Omental fat pad (tissue), 4 donors: ENCODE results near the gene CHPT1. TPM values are rescaled to one million over a fixed set of nuclear protein-coding genes. Genes with fewer than 3 reads are reported as not detected.

Experiments used
- ATAC-seq: fragments of 150-250 bp; one replicate; pipeline ENCODE4 v1.9.1; 2016; ENCODE audit warnings: mild to moderate bottlenecking, moderate library complexity; ENCODE audit not compliant: low FRiP score
- DNase-seq: peaks from one replicate; pipeline ENCODE4 v3.0.0-alpha.2; 2019; ENCODE audit warnings: low spot score
- total RNA-seq, 4 donors: library from RNA; depleted of rRNA; stranded (reverse); fragments of >200 nt; gene quantifications; one replicate each; pipeline ENCODE4 v1.1.0, GENCODE V29; 2016
- TF ChIP-seq, protein P1 (sequence below), 3 donors: fragments of 450-650 bp; IDR thresholded peaks; one replicate each; pipeline ENCODE4 v1.5.1; 2016 to 2017; ENCODE audit warnings: antibody characterized with exemption in 3 of 3, mild to moderate bottlenecking in 3 of 3, moderate library complexity in 2 of 3

CHPT1 gene
- total RNA-seq, 4 donors from 2014 or later, result 43.8 to 107 (median 60.2) TPM

DNA sequence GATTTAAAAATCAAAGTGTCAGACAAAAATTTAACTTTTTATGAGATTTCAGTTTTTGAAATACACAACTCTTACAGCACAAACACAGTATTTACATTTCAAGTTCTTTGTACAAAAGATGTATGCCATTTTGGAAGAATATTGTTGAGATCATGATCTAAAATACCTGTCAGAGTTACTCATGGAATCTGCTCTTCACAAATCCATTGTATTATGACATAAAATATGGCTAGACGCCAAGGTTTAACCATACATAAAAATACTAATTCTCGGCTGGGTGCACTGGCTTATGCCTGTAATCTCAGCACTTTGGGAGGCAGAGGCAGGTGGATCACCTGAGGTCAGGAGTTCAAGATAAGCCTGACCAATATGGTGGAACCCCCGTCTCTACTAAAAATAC is 48.0 kb downstream of the CHPT1 start:
- no peak for DNase-seq

DNA sequence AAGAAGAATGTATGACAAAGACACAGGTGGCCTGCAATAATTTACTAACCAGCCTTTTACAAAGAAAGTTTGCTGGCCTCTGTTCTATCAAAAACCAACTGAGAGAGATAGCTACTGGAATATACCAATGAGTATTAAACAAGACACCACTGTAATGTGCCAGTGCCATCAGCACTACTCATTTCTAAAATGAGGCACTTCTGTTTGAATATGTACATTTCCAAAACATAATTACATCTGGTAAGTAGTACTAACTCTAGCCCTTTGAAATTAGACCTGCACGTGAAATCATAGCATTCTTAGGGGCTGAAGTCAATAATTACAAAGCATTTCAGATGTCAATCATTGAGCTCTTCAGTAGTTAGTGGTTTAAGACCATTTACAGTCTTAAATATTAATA is 48.8 kb downstream of the CHPT1 start:
- DNase-seq (no peak), ATAC-seq (no peak)
- TF ChIP-seq, protein P1, sequence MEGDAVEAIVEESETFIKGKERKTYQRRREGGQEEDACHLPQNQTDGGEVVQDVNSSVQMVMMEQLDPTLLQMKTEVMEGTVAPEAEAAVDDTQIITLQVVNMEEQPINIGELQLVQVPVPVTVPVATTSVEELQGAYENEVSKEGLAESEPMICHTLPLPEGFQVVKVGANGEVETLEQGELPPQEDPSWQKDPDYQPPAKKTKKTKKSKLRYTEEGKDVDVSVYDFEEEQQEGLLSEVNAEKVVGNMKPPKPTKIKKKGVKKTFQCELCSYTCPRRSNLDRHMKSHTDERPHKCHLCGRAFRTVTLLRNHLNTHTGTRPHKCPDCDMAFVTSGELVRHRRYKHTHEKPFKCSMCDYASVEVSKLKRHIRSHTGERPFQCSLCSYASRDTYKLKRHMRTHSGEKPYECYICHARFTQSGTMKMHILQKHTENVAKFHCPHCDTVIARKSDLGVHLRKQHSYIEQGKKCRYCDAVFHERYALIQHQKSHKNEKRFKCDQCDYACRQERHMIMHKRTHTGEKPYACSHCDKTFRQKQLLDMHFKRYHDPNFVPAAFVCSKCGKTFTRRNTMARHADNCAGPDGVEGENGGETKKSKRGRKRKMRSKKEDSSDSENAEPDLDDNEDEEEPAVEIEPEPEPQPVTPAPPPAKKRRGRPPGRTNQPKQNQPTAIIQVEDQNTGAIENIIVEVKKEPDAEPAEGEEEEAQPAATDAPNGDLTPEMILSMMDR (IDR thresholded peaks at IDR 0.05), result no peak

More for the DNA sequence above, 48.0 kb downstream of the CHPT1 start:
- TF ChIP-seq, protein P1 (IDR thresholded peaks at IDR 0.05), result no peak
- no peak for ATAC-seq

DNA sequence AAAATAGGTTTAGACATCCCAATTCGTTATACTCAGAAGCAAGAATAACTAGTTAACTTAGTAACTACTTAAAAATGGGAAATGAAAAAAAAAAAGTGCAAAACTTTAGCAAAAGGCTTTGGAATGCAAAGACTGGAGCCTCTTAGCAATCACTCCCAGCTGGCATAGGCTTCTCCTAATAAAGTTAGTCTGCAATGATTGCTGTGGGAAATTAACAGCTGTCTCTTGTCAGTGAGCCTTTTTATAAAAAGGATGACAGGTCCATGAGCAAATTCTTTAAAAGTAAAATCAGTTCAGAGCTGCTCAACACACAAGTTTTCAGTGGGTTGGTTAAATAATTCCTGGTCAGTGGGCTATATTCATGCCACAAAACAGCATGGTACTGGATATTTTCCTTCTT is 49.2 kb downstream of the CHPT1 start:
- TF ChIP-seq, protein P1 (IDR thresholded peaks at IDR 0.05), result no peak
- ATAC-seq, result no peak
- no peak for DNase-seq

DNA sequence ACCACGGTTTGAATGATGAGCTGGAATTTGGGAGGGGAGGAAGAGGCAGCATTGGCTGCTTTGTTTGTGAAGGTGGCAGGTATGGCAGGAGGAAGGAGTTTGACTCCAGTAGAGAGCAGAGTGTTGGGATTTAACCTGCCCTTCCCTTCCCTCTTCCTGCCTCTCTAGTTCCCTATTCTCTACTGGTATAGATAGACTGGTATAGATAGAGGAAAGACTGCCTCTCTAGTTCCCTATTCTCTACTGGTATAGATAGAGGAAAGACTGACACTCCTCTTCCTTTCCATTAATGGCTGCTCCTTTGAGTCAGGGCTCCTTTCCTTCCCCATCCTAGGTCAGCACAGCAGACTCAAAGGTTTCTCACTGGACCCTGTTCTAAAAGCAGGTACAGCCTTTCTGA is 50.3 kb downstream of the CHPT1 start:
- DNase-seq (no peak), ATAC-seq (no peak)
- TF ChIP-seq, protein P1 (IDR thresholded peaks at IDR 0.05), result no peak

DNA sequence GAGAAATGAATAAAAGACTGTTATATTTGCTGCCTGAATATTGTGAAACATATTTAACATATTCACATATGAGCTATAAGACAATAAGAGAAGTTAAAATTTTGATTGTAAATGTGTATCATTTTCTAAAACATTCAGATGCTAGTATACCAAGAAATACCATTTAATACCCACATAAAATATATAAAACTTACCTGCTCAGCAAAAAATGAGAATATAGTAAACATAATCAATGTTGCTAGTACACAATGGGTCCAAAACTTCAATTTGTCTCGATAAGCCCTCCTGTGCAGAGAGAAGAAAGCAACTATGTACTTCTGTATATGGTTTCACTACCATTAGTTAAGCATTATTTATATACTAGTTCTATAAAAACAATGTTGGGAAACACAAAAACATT is 51.5 kb downstream of the CHPT1 start:
- ATAC-seq, result no peak
- no peak for DNase-seq
- TF ChIP-seq, protein P1 (IDR thresholded peaks at IDR 0.05), result no peak

DNA sequence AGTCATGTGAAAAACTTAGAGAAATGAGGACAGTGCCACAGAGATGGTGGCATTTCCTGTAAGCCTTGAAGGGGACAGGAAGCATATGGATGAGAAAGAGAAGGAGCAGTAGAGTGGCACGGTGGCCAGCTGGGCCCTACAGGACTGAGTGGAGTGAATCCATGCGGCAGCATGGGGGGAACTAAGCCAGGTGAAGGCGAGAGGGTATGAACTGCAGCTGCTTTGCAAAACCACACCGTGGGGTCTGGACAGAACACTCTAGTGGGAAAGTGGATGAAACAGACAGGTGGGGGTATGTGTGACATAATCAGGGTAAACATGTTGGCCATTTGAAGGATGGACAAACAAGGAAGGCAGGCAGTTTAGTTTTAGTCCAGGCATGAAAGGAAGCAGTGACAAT is 52.2 kb downstream of the CHPT1 start:
- TF ChIP-seq, protein P1 (IDR thresholded peaks at IDR 0.05), result no peak
- ATAC-seq (no peak), DNase-seq (no peak)

DNA sequence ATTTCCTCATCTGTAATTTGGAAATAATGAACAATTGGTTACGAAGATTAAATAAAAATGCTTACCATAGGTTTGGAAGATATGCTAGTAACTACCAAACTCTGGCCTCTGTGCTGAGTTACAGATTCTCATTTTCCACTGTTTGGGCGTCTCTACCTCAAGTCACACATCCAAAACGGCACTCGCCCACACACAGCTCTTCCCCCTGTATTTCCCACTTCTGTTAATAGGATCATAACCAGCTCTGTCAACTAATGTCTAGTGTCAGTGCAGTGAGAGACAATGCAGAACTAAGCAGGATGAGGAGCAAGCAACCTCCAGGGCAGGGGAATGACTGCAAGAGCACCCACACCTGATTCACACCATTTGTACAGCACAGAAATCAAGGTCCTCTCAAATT is 52.7 kb downstream of the CHPT1 start:
- TF ChIP-seq, protein P1 (IDR thresholded peaks at IDR 0.05), result no peak
- ATAC-seq (no peak), DNase-seq (no peak)
